Heart left ventricle (tissue), 13 donors: ENCODE measurements around the gene PRODH2.

Experiments used
- POLR2A ChIP-seq, 2 donors: fragments of 450-650 bp; IDR thresholded peaks; one replicate each; pipeline ENCODE4 v1.6.1; 2017; ENCODE audit warnings: antibody characterized with exemption in 2 of 2, mild to moderate bottlenecking in 2 of 2, moderate library complexity in 2 of 2
- TF ChIP-seq, protein P1 (sequence below), 12 donors: fragments of 200-600 bp; sonication (generic) in 4 of 12; IDR thresholded peaks; one replicate each; pipeline versions ENCODE4 v1.5.0 to v1.8.0; 2018 to 2022; ENCODE audit warnings: antibody characterized with exemption in 12 of 12, mild to moderate bottlenecking in 5 of 12
- donor health status: ischemic (EF 13 %, LVEDD 7.1; RV severe dilation, severe dysfunction).
- donor health status: DM: no; HTN: yes; CAD: no.
- donor health status: DM: no; HTN: no; CAD: no.
- donor health status: ischemic (EF 25% LVEDD 6.9; RV normal size, moderate dysfunction).
- donor health status: ischemic (EF 25% LVEDD 5.7; RV mildly dilated, moderate dysfunction).
- donor health status: ischemic (EF 35%, LVEDD 5.7; RV mildly dilated, moderate dysfunction).
- donor health status: nonischemic (EF 11% LVEDD 7.7; RV severe dilation, severe dysfunction).
- donor health status: DM: yes; HTN: yes; CAD: no.
- donor health status: PGD.
- donor health status: ischemic (EF 29% LVEDD 5.4; RV normal size, mild dysfunction).
- donor health status: nonischemic (EF 23%, LVEDD 6.1; RV moderate dilation, normal function).

DNA sequence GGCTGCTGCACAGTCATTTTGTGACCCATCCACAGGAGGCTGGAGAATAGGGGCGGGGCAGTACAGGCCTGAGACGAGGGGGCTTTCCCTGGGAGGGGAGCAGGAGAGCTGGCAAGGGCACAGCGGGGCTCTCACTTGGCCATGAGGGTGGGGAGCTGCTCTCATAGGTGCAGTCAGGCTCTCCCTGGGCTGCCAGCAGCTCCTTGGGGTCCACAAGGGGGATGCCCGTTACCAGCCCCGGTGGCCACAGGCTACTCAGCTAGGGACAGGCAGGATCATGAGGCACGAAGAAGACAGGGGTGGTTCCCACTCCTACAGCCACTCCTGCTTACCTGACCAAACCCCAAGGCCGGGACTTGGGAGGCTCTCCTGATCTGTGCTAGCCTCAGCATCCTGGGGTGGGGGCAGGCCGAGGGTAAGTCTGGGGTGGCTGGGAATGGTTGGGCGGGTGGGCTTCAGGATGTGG, 20.8 kb downstream of the PRODH2 start:
- TF ChIP-seq, protein P1, sequence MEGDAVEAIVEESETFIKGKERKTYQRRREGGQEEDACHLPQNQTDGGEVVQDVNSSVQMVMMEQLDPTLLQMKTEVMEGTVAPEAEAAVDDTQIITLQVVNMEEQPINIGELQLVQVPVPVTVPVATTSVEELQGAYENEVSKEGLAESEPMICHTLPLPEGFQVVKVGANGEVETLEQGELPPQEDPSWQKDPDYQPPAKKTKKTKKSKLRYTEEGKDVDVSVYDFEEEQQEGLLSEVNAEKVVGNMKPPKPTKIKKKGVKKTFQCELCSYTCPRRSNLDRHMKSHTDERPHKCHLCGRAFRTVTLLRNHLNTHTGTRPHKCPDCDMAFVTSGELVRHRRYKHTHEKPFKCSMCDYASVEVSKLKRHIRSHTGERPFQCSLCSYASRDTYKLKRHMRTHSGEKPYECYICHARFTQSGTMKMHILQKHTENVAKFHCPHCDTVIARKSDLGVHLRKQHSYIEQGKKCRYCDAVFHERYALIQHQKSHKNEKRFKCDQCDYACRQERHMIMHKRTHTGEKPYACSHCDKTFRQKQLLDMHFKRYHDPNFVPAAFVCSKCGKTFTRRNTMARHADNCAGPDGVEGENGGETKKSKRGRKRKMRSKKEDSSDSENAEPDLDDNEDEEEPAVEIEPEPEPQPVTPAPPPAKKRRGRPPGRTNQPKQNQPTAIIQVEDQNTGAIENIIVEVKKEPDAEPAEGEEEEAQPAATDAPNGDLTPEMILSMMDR (IDR thresholded peaks at IDR 0.05): no peak
- TF ChIP-seq POLR2A (IDR thresholded peaks at IDR 0.05): no peak
